Large intestine (tissue), 3 donors: ENCODE measurements around the gene TAAR6. TPM values are rescaled to one million over a fixed set of nuclear protein-coding genes. Genes with fewer than 3 reads are reported as not detected.
"Not testable (repeated sequence)": the region's sequence is repeated elsewhere in the genome, so short reads cannot be mapped to it uniquely, and the experiment has no call there.

Experiments
- DNase-seq, 2 donors: peaks; one replicate each; pipeline versions ENCODE4 v3.0.0 to v3.0.0-alpha.2; 2013
- H3K27ac ChIP-seq: one replicate; pipeline ENCODE4 v1.5.1; 2013; ENCODE audit warnings: low read length
- H3K27me3 ChIP-seq: 2 replicates; pipeline ENCODE4 v1.6.1; 2013; ENCODE audit warnings: low read length; ENCODE audit not compliant: control insufficient read depth, insufficient read depth
- H3K36me3 ChIP-seq: 2 replicates; pipeline ENCODE4 v1.6.1; 2013; ENCODE audit warnings: low read length; ENCODE audit not compliant: control insufficient read depth, insufficient read depth
- H3K4me1 ChIP-seq: one replicate; pipeline ENCODE4 v1.6.1; 2013; ENCODE audit warnings: low read length; ENCODE audit not compliant: control insufficient read depth, insufficient read depth
- H3K4me3 ChIP-seq: one replicate; pipeline ENCODE4 v1.5.1; 2013; ENCODE audit warnings: low read length
- H3K9me3 ChIP-seq: one replicate; pipeline ENCODE4 v1.6.1; 2013; ENCODE audit warnings: mild to moderate bottlenecking, low read depth, low read length, moderate library complexity; ENCODE audit not compliant: control insufficient read depth
- WGBS: methylation state at CpG from one replicate; pipeline ENCODE4 v1.1.5; 2013; ENCODE audit warnings: low lambda C conversion rate; ENCODE audit not compliant: insufficient coverage; 5-methylcytosine and 5-hydroxymethylcytosine counted together
- polyA plus RNA-seq: library from polyadenylated mRNA; unstranded; fragments of 120-200 nt; gene quantifications from one replicate; pipeline ENCODE4 v1.2.1, GENCODE V29; 2013

TAAR6 gene
- polyA plus RNA-seq, 1 donor: not detected

DNA sequence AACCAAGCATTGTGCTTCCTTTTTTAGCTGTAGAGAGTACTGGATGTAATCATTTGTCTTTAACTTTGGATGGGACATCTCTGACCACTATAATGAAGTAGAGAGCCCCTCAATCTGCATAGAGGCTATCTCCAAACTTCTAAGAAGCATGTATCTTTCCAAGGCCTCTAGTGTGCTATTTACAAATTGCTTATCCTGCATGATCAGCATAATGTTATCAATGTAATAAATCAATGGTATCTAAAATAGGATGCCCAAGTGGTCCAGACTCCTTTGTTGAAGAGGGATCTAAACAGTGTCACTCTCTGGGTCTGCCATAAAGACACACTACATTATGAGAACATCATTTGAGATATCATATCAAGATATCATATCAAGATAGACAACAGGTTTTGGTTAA is 25.3 kb upstream of the TAAR6 start:
- Histone ChIP-seq H3K9me3 (no peaks in the 10 kb centered on the region), H3K27me3 (no peaks in the 10 kb centered on the region), H3K4me1 (no peaks in the 10 kb centered on the region), H3K36me3 (no peaks in the 10 kb centered on the region), H3K27ac (no peak overlapping the region), H3K4me3 (no peak overlapping the region)
- DNase-seq: no peak

DNA sequence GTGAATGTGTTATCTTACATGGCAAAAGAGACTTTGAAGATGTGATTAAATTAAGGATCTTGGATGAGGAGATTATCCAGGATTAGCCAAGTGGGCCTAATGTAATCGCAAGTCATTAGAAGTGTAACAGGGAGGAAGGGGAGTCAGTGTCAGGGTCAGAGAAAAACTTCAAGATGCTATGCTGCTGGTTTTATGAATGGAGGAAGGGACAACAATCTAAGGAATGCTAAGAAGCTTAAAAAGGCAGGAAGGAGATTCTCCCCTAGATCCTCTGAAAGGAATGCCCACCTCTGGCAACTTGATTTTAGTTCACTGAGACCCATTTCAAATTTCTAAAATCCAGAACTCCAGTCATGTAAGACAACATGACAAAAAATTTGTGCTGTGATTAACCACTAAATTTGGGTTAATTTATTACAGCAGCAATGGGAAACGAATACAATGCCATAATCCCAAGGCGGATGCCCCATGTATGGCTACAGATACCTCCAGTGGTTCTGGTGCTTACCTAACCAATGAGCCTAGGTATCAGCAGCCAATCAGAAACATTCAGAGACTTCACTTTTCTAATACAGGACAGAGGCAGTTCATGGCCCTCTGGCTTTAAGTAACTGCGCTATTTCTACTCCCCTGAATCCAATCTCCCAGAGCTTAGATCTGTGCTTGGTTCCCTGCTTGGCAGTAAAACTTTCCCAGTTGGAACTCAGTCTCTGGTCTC is 21.2 kb upstream of the TAAR6 start:
- no peak for DNase-seq
- no CpG with 5 or more reads among the region's 4 CpGs for WGBS
- Histone ChIP-seq H3K4me1 (no peaks in the 10 kb centered on the region), H3K4me3 (no peak overlapping the region), H3K9me3 (no peaks in the 10 kb centered on the region), H3K27ac (no peak overlapping the region), H3K27me3 (no peaks in the 10 kb centered on the region), H3K36me3 (no peaks in the 10 kb centered on the region)

DNA sequence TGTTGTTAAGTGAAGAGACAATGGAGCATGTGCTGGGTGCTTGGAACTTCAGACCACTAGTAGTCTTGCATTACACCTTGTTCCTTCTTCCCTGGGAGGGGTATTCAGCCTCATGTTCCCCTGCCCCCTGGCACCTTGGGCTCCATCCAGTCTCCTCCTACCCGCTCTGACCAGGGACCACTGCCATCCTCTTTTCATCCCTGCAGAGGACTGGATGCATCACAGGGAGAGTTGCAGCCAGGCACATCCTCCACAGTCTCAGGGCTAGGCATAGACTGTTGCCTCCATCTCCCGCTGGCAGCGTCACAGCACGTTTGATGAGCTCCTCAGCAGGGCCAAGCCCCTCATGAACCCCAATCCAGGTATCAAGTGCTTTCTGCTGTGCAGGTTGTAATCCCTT is 18.9 kb upstream of the TAAR6 start:
- H3K9me3 ChIP-seq: no peaks in the 10 kb centered on the region
- DNase-seq: no peak
- WGBS: no CpG with 5 or more reads among the region's 4 CpGs
- H3K36me3 ChIP-seq: no peaks in the 10 kb centered on the region
- H3K4me1 ChIP-seq: no peaks in the 10 kb centered on the region
- H3K4me3 ChIP-seq: no peak overlapping the region
- H3K27me3 ChIP-seq: no peaks in the 10 kb centered on the region
- no peak overlapping the region for H3K27ac ChIP-seq

DNA sequence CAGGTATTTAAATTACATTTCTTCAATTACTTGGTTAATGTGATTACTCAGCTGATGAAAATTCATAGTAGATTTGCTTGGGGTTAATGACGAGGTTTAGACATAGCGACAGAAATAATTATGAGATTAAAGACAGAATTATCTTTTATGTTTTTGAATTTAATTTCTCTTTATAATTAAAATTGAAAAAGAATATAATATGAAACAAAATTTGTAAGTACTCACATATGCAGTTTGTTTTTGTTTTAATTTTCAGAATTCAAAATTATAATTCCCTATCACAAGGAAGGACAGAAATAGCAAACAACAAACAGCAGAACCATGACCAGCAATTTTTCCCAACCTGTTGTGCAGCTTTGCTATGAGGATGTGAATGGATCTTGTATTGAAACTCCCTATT is 17.8 kb upstream of the TAAR6 start, which contains the start of gene TAAR8:
Gene TAAR8 (plus strand): TSS at position 301 of the 400 bp plus-strand sequence. CDS start 21 bp downstream, at position 322.
- no peaks in the 10 kb centered on the region for H3K36me3 ChIP-seq
- H3K27ac ChIP-seq: no peak within 1 kb of the TSS
- no peaks in the 10 kb centered on the region for H3K9me3 ChIP-seq
- H3K4me1 ChIP-seq: no peaks in the 10 kb centered on the region
- DNase-seq: no peak
- H3K27me3 ChIP-seq: no peaks in the 10 kb centered on the region
- no peak within 1 kb of the TSS for H3K4me3 ChIP-seq
- no CpG with 5 or more reads among the region's 2 CpGs for WGBS

DNA sequence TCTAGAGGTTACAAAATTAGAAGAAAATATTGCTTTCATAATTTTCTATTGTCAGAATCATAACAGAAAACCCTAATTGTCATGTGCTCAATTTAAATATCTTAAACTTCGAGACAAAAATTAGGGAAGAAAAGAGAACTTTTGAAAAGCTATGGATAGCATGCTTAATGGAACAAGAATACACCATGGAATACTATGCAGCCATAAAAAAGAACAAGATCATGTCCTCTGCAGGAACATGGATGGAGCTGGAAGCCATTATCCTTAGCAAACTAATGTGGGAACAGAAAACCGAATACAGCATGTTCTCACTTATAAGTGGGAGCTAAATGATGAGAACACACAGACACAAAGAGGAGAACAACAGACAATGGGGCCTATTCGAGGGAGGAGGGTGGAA is 10.0 kb upstream of the TAAR6 start:
- H3K9me3 ChIP-seq, H3K27ac ChIP-seq, DNase-seq, H3K36me3 ChIP-seq, H3K4me1 ChIP-seq, H3K4me3 ChIP-seq, H3K27me3 ChIP-seq: not testable (repeated sequence)
- 100% methylated on average over 1 of the region's 3 CpGs for WGBS

DNA sequence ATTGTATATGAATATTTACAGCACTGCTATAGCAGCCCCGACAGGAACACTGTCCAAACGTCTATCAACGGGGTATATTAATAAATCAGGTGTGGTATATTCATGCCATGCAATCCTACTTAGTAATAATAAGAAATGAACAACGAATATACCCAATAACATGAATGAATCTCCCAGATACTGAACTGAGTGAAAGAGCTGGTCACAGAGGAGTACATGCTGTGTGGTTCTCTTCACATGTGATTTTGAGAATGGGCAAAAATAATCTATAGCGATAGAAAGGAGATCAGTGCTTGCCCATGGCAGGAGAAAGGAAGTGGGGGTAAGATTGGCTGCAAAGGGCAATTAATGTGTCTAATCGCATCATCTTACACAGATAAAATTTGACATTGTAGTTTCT is 3.7 kb upstream of the TAAR6 start:
- Histone ChIP-seq H3K27me3 (no peaks in the 10 kb centered on the region), H3K9me3 (no peaks in the 10 kb centered on the region), H3K27ac (no peak overlapping the region), H3K4me3 (no peak overlapping the region), H3K36me3 (no peaks in the 10 kb centered on the region), H3K4me1 (no peaks in the 10 kb centered on the region)
- DNase-seq: no peak
- 97% methylated on average over 6 of the region's 6 CpGs for WGBS

DNA sequence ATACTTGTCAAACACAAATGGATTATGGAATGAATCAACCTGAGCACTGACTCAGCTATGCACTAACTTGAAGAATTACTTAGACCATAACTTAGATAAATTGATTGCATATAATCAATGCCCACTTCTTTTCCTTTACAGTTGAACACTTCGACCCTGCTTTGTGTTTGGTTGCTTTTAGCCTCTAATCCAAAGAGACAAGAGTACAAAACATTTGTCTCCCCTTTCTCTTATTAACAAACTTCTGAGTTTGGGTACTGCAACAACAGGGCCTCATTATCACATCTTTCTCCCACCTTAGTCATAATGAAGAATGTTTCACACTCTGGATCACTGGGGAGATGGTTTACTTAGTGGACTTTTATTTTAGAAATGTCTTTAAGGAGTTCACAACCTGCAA is 2.6 kb upstream of the TAAR6 start:
- Histone ChIP-seq H3K4me1 (no peaks in the 10 kb centered on the region), H3K27ac (no peak overlapping the region), H3K27me3 (no peaks in the 10 kb centered on the region), H3K4me3 (no peak overlapping the region), H3K36me3 (no peaks in the 10 kb centered on the region), H3K9me3 (no peaks in the 10 kb centered on the region)
- no peak for DNase-seq
- WGBS: 60% methylated on average over 1 of the region's 1 CpG

DNA sequence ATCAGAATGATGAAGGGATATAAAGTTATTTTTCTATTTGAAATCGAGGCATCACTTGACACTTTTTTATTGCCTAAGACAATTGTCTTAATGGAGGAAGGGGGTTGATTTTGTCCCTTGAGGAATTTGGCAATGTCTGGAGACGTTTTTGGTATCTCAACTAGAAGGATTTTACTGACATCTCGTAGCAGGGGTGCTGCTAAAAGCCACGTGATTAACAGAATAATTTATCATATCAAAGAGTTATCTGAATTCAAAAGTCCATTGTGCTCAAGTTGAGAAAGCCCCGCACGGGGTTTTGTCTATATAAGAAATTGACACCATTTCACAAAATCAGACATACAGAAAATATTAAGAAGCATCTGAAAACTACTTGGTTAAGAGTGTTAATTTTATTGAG is 1.5 kb upstream of the TAAR6 start:
- Histone ChIP-seq H3K27me3 (no peaks in the 10 kb centered on the region), H3K4me1 (no peaks in the 10 kb centered on the region), H3K4me3 (no peak overlapping the region), H3K36me3 (no peaks in the 10 kb centered on the region), H3K9me3 (no peaks in the 10 kb centered on the region), H3K27ac (no peak overlapping the region)
- WGBS: 65% methylated on average over 2 of the region's 6 CpGs
- no peak for DNase-seq

DNA sequence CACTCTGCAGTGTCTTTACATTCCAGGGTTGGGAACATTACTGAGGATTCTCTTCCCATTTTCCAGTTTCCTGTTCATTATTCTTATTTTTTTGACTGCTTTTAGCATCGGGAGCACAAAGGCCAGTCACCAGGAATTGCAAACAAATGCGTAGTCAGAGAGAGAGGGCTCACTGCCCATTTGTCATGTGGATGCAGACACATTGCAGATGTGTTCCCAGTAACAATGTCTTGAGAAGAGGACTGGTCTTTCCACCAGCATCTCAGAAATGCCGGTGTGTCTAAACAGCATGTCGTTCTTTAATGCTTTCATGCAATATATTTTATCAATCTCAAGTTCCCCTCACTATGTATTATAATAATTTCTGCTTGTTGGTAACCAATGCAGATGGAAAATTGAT is 952 bp upstream of the TAAR6 start:
- Histone ChIP-seq H3K27ac (no peak overlapping the region), H3K9me3 (no peaks in the 10 kb centered on the region), H3K27me3 (no peaks in the 10 kb centered on the region), H3K4me1 (no peaks in the 10 kb centered on the region), H3K36me3 (no peaks in the 10 kb centered on the region), H3K4me3 (no peak overlapping the region)
- no peak for DNase-seq
- WGBS: no CpG with 5 or more reads among the region's 4 CpGs

DNA sequence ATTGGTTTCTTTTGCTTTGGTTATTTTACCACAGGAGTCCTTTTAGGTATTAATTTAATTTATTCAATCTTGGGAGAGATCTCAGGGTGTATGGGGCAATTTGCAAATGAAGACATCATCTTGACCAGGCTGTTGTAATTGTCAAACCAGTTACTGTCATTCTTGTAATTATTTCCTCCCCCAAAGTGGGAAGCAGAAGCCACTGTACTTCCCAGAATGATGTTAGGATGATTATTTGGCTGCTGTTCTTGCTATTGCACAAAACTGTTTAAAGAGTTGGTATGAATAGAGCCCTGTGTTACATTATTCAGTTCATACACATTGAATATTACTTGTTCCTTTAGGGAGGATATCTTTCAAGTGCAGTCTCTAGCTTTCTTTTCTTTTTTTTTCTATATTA is 1.7 kb downstream of the TAAR6 start:
- Histone ChIP-seq H3K27ac (no peak overlapping the region), H3K4me3 (no peak overlapping the region), H3K36me3 (no peaks in the 10 kb centered on the region), H3K27me3 (no peaks in the 10 kb centered on the region), H3K4me1 (no peaks in the 10 kb centered on the region), H3K9me3 (no peaks in the 10 kb centered on the region)
- DNase-seq: no peak

DNA sequence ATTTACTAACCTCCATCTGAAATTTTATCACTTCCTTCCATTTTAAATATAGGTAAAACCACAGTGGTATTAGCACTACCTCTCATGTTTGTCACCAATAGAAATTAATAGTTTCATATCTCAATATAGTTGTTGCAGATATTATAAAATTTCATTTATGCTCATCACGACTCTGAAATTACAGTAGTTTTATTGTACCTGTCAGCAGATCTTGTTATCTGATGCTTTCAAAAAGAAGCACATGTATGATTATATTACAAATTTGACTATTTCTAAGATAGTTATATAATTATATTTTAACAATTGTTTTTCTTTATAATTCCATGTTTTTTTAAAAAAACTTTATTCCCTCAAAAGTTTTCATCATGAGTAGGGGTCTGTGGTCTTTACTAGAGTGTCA is 14.6 kb downstream of the TAAR6 start:
- Histone ChIP-seq H3K9me3 (no peaks in the 10 kb centered on the region), H3K36me3 (no peaks in the 10 kb centered on the region), H3K4me1 (no peaks in the 10 kb centered on the region), H3K4me3 (no peak overlapping the region), H3K27me3 (no peaks in the 10 kb centered on the region), H3K27ac (no peak overlapping the region)
- no peak for DNase-seq
- WGBS: no CpG with 5 or more reads among the region's 1 CpG
